ENCODE measurements around the gene GREB1.

Gene GREB1

DNA sequence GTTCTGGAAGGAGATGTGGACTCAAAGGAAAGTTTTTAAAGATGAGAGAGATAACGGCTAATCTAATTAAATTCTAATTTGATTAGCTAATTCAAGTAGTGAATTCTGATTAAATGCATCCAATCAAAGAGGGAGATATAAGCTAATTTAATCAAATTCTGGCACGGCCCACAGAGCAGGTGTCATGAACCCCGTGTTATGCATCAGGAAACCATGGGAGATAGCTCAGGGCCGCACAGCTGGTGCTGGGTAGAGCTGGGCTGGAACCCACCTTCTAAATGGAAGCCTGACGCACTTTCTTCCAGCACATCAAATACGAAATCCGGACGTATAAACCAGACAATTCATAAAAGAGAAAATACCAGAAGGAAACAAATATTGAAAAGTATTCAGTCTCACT, 57.2 kb downstream of the GREB1 start:
- Histone ChIP-seq H3K27me3 (ENCODE audit: control insufficient read depth, insufficient read depth, low read length) (no peaks in the 10 kb centered on the region), H3K4me3 (ENCODE audit: low read depth, low read length) (no peak overlapping the region), H3K4me1 (ENCODE audit: control insufficient read depth, insufficient read depth, low read length) (no peaks in the 10 kb centered on the region), H3K36me3 (ENCODE audit: control insufficient read depth, insufficient read depth, low read length) (peaks cover 11% of the 10 kb centered on the region), H3K9ac (ENCODE audit: low read depth, low read length) (no peak overlapping the region), H3K9me3 (ENCODE audit: control insufficient read depth, insufficient read depth, low read length) (no peaks in the 10 kb centered on the region)

DNA sequence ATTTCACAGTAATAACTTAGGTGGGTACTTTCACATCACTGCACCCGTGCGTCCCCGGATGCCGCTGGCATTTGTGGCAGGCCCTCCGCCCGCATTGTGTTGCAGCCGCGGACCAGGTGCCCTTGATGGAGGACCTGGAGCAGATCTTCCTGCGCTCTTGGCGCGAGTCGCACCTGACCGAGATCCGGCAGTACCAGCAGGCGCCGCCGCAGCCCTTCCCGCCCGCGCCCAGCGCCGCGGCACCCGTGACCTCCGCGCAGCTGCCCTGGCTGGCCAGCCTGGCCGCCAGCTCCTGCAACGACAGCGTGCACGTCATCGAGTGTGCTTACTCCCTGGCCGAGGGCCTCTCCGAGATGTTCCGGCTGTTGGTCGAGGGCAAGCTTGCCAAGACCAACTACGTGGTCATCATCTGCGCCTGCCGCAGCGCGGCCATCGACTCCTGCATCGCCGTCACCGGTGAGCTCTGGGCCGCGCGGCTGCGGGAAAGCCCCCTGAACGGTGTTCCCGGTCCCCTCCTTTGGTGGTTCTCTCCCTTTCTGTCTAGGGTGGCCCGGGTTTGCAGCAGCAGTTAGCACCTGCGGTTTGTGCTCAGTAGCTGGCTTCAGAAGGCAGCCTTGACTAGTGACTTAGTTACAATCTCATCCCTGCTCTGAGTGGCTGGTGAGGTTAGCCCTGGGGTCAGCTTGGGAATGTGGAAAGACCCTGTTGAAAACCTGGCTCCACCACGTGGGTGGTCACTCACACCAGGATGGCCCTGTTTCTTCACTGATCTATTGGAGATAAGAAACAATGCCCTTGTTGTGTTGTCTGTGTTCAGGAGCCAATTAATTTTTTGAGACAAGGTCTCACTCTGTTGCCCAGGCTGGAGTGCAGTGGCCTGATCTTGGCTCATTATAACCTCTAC, 59.1 kb downstream of the GREB1 start:
- peaks cover 11% of the 10 kb centered on the region for H3K36me3 ChIP-seq (ENCODE audit: control insufficient read depth, insufficient read depth, low read length)
- no peak overlapping the region for H3K4me3 ChIP-seq (ENCODE audit: low read depth, low read length)
- no peaks in the 10 kb centered on the region for H3K4me1 ChIP-seq (ENCODE audit: control insufficient read depth, insufficient read depth, low read length)
- no peaks in the 10 kb centered on the region for H3K27me3 ChIP-seq (ENCODE audit: control insufficient read depth, insufficient read depth, low read length)
- H3K9me3 ChIP-seq (ENCODE audit: control insufficient read depth, insufficient read depth, low read length) = no peaks in the 10 kb centered on the region
- H3K9ac ChIP-seq (ENCODE audit: low read depth, low read length) = no peak overlapping the region

DNA sequence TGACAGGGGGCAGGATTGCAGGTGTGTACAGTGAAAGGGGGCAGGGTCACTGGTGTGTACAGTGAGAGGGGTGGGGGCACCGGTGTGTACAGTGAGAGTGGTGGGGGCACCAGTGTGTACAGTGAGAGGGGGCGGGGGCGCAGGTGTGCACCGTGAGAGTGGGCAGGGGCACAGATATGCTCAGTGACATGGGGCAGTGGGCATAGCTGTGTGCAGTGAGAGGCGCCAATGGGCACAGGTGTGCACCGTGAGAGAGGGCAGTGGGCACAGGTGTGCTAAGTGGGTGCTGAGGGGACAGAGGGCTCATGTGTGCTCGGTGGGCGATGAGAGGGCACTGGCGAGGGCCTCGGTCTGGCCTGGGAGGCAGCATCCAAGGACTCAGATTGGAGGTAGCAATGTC, 63.0 kb downstream of the GREB1 start:
- Histone ChIP-seq H3K27me3 (ENCODE audit: control insufficient read depth, insufficient read depth, low read length) (no peaks in the 10 kb centered on the region), H3K4me1 (ENCODE audit: control insufficient read depth, insufficient read depth, low read length) (no peaks in the 10 kb centered on the region), H3K9ac (ENCODE audit: low read depth, low read length) (no peak overlapping the region), H3K9me3 (ENCODE audit: control insufficient read depth, insufficient read depth, low read length) (no peaks in the 10 kb centered on the region), H3K4me3 (ENCODE audit: low read depth, low read length) (no peak overlapping the region), H3K36me3 (ENCODE audit: control insufficient read depth, insufficient read depth, low read length) (peaks cover 11% of the 10 kb centered on the region)

DNA sequence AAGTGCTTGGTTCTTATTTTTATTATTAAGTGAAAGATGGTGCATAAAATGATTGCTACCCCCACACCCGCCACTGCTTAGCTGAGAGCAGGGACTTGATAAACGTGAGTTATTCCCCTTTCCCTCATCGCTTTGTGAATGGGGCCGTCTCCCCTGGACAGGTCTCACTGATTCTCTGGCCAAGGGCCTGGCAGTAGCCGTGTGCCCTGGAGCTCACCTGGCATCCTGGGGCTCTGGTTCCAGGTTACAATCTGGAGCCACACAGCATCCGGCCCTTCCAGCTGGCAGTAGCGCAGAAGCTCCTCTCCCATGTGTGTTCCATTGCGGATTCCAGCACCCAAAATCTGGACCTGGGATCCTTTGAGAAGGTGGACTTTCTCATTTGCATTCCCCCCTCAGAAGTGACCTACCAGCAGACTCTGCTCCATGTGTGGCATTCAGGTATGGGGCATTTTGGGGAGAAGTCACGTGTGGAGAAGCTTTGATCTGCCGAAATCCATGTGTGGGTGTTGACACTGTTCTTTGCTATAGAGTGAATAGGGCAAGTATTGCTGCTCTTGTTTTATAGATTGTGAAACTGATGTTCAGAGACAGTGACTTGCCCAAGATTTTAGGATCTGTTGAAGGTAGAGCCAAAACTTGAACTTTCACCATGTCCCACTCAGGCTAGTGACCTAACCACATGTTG, 63.8 kb downstream of the GREB1 start:
- no peak overlapping the region for H3K4me3 ChIP-seq (ENCODE audit: low read depth, low read length)
- H3K4me1 ChIP-seq (ENCODE audit: control insufficient read depth, insufficient read depth, low read length) = no peaks in the 10 kb centered on the region
- H3K9ac ChIP-seq (ENCODE audit: low read depth, low read length) = no peak overlapping the region
- H3K9me3 ChIP-seq (ENCODE audit: control insufficient read depth, insufficient read depth, low read length) = no peaks in the 10 kb centered on the region
- H3K27me3 ChIP-seq (ENCODE audit: control insufficient read depth, insufficient read depth, low read length) = no peaks in the 10 kb centered on the region
- peaks cover 10% of the 10 kb centered on the region for H3K36me3 ChIP-seq (ENCODE audit: control insufficient read depth, insufficient read depth, low read length)

DNA sequence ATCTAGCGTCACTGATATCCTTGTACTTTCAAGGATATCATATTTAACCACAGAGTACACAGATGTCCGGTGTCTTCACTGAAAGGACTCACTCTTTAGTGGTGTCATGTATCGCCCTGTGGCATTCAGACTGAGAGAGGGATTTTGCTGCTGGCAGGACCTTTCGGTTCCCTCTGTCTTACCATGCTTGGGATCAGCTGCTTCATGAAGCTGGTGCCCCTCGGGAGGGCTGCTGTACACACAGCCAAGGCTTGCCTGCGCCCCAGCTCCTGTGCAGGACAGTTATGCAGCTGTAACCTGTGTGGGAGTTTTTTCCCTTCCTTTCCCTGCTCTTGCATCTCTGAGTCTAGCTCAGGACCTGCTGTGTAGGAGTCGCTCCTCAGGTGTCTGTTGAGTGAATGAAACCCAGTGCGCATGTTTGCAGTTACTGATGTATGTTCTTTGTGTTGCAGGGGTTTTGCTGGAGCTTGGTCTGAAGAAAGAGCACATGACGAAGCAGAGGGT, 64.4 kb downstream of the GREB1 start:
- Histone ChIP-seq H3K4me3 (ENCODE audit: low read depth, low read length) (no peak overlapping the region), H3K27me3 (ENCODE audit: control insufficient read depth, insufficient read depth, low read length) (no peaks in the 10 kb centered on the region), H3K4me1 (ENCODE audit: control insufficient read depth, insufficient read depth, low read length) (no peaks in the 10 kb centered on the region), H3K9ac (ENCODE audit: low read depth, low read length) (no peak overlapping the region), H3K9me3 (ENCODE audit: control insufficient read depth, insufficient read depth, low read length) (no peaks in the 10 kb centered on the region), H3K36me3 (ENCODE audit: control insufficient read depth, insufficient read depth, low read length) (peaks cover 7% of the 10 kb centered on the region)

DNA sequence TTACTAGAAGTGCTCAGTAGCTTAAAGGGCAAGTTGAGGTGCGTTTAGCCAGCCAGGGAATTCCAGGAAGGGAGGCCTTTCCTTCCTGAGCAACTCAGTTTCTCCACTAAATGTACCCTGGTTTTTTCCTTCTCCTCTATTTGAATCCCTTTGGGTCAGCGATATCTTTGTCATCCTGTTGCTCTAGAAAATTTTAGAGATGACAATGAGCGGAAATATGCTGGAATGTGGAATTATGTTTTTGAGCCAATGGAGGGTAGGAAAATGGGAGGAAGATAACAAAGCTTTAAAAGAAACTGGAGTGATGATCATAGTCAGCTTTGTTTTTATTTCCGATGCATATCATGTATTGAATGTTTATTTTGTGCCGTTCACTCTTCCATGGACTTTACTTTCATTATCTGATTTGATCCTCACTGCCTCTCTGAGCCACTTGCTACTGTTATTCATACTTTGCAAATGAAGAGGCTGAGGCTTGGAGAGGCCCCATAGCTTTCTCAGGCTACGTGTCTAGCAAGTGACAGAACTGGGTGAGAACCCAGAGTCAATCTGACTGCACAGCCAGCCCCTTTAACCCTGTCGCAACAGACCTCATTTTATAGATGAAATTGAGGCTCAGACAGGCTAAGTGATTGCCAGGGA, 68.8 kb downstream of the GREB1 start:
- no peaks in the 10 kb centered on the region for H3K4me1 ChIP-seq (ENCODE audit: control insufficient read depth, insufficient read depth, low read length)
- no peak overlapping the region for H3K4me3 ChIP-seq (ENCODE audit: low read depth, low read length)
- no peak overlapping the region for H3K9ac ChIP-seq (ENCODE audit: low read depth, low read length)
- H3K9me3 ChIP-seq (ENCODE audit: control insufficient read depth, insufficient read depth, low read length) = no peaks in the 10 kb centered on the region
- peaks cover 3% of the 10 kb centered on the region for H3K36me3 ChIP-seq (ENCODE audit: control insufficient read depth, insufficient read depth, low read length)
- no peaks in the 10 kb centered on the region for H3K27me3 ChIP-seq (ENCODE audit: control insufficient read depth, insufficient read depth, low read length)

DNA sequence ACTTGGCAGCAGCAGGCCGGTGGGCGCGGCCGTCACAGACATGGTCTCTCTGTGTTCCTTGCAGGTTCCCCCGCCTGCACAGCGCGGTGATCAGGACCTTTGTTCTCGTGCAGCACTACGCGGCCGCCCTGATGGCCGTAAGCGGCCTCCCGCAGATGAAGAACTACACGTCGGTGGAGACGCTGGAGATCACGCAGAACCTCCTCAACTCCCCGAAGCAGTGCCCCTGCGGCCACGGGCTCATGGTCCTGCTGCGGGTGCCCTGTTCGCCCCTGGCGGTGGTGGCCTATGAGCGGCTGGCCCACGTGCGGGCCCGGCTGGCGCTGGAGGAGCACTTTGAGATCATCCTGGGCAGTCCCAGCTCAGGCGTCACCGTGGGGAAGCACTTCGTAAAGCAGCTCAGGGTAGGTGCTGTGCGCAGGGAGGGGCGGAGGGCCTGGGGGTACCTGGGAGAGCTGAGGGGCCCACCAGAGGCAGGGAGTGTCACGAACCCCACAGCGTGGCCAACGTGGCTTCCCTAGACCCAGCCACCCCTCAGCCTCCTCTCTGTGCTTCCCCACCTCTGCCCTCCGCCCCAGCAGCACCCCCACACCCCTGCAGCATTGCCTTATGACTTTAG, 76.9 kb downstream of the GREB1 start:
- Histone ChIP-seq H3K4me3 (ENCODE audit: low read depth, low read length) (no peak overlapping the region), H3K9ac (ENCODE audit: low read depth, low read length) (no peak overlapping the region), H3K9me3 (ENCODE audit: control insufficient read depth, insufficient read depth, low read length) (no peaks in the 10 kb centered on the region), H3K4me1 (ENCODE audit: control insufficient read depth, insufficient read depth, low read length) (no peaks in the 10 kb centered on the region), H3K27me3 (ENCODE audit: control insufficient read depth, insufficient read depth, low read length) (no peaks in the 10 kb centered on the region), H3K36me3 (ENCODE audit: control insufficient read depth, insufficient read depth, low read length) (peaks cover 27% of the 10 kb centered on the region)

DNA sequence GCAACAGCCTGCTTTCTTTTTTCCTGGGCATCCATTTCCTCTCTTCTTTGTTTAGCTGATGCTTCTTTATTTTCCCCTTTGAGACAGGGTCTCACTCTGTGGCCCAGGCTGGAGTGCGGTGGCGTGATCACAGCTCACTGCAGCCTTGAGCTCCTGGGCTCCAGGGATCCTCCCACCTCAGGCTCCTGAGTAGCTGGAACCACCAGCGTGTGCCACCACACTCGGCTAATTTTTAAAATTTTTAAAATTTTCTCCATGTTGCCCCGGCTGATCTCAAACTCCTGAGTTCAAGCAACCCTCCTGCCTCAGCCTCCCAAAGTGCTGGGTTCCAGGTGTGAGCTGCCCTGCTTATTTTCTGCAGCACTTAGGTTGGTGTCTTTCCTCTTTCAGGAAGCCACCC, 77.4 kb downstream of the GREB1 start:
- no peak overlapping the region for H3K4me3 ChIP-seq (ENCODE audit: low read depth, low read length)
- peaks cover 31% of the 10 kb centered on the region for H3K36me3 ChIP-seq (ENCODE audit: control insufficient read depth, insufficient read depth, low read length)
- no peaks in the 10 kb centered on the region for H3K9me3 ChIP-seq (ENCODE audit: control insufficient read depth, insufficient read depth, low read length)
- no peaks in the 10 kb centered on the region for H3K4me1 ChIP-seq (ENCODE audit: control insufficient read depth, insufficient read depth, low read length)
- no peak overlapping the region for H3K9ac ChIP-seq (ENCODE audit: low read depth, low read length)
- no peaks in the 10 kb centered on the region for H3K27me3 ChIP-seq (ENCODE audit: control insufficient read depth, insufficient read depth, low read length)

DNA sequence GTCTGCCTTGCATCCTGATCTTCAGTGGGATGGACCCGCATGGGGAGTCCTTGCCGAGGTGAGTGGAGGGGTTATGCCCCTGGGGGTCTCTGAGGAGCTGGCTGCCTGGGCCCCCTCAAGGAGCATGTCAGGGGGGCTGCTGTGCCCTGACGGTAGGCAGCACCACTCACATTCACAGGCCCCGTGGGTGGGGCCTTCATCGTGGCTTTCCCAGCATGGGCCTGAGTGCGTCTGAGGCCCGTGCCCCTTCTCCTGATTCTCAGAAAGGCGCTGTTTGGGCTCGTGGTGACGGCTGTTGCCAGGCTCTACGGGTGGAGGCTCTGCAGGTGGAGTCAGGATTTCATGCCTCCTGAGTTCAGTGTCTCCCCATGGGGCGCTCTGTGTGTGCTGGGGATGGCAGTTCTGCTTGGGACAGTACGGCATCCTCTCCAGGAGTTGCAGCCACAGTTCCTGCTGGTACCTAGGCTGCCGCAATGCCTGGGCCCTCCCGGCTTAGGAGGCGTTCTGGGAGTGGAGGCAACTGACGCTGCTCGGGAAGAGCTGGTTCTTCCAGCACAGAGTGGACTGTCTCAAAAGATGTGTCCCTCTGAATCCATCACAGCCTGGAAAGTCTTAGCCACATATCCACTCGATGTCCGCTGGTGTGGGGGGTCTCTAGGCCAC, 78.8 kb downstream of the GREB1 start:
- Histone ChIP-seq H3K4me3 (ENCODE audit: low read depth, low read length) (no peak overlapping the region), H3K36me3 (ENCODE audit: control insufficient read depth, insufficient read depth, low read length) (peaks cover 34% of the 10 kb centered on the region), H3K9ac (ENCODE audit: low read depth, low read length) (no peak overlapping the region), H3K9me3 (ENCODE audit: control insufficient read depth, insufficient read depth, low read length) (no peaks in the 10 kb centered on the region), H3K27me3 (ENCODE audit: control insufficient read depth, insufficient read depth, low read length) (no peaks in the 10 kb centered on the region), H3K4me1 (ENCODE audit: control insufficient read depth, insufficient read depth, low read length) (no peaks in the 10 kb centered on the region)

DNA sequence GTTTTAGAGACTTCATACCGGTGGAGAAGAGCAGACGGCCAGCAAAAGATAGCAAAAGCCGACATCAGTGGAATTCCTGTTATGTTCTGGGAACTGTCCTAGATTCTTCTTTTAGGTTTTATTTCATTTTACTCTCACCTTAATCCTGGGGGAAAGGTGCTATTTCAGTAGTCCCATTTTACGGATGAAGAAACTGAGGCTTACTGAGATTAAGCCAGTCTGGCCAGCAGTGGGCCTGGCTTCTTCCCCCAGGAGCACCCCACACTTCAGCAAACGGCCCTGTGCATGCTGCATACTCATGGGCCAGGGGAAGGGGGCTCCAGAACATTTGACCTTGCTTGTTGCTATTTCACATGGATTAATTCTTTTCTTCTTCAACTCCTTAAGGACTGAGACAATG, 79.5 kb downstream of the GREB1 start:
- no peak overlapping the region for H3K9ac ChIP-seq (ENCODE audit: low read depth, low read length)
- no peaks in the 10 kb centered on the region for H3K9me3 ChIP-seq (ENCODE audit: control insufficient read depth, insufficient read depth, low read length)
- H3K4me1 ChIP-seq (ENCODE audit: control insufficient read depth, insufficient read depth, low read length) = no peaks in the 10 kb centered on the region
- H3K27me3 ChIP-seq (ENCODE audit: control insufficient read depth, insufficient read depth, low read length) = no peaks in the 10 kb centered on the region
- no peak overlapping the region for H3K4me3 ChIP-seq (ENCODE audit: low read depth, low read length)
- H3K36me3 ChIP-seq (ENCODE audit: control insufficient read depth, insufficient read depth, low read length) = peaks cover 34% of the 10 kb centered on the region

DNA sequence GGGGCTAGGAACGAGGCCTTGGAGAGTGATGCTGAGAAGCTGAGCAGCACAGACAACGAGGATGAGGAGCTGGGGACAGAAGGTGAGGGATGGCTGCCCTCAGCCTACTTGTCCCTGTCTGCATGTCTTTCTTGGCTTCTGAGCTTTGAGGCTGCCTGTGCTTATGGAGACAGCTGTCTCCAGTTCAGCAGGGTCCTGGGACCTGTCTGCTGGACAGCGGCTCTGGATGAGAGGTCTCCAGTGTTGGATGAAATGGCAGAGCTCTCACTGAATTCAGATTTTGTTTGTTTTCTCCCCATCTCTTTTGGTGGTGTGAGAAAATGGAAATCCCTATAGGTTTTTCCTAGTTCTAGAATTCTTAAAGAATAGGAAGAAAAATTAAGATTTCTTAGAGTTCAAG, 81.4 kb downstream of the GREB1 start:
- Histone ChIP-seq H3K27me3 (ENCODE audit: control insufficient read depth, insufficient read depth, low read length) (no peaks in the 10 kb centered on the region), H3K4me1 (ENCODE audit: control insufficient read depth, insufficient read depth, low read length) (no peaks in the 10 kb centered on the region), H3K36me3 (ENCODE audit: control insufficient read depth, insufficient read depth, low read length) (peaks cover 34% of the 10 kb centered on the region), H3K9ac (ENCODE audit: low read depth, low read length) (no peak overlapping the region), H3K9me3 (ENCODE audit: control insufficient read depth, insufficient read depth, low read length) (no peaks in the 10 kb centered on the region), H3K4me3 (ENCODE audit: low read depth, low read length) (no peak overlapping the region)

Measured in iPS-15b (cell line).